MM.1S (cell line): ENCODE results near the gene LIN37.

Experiments
- DNase-seq: peaks from one replicate; pipeline ENCODE4 v3.0.0-alpha.2; 2015
- H2AFZ ChIP-seq: fragments of 300-600 bp; sonication (generic); 2 replicates; pipeline ENCODE4 v1.6.0; 2016; ENCODE audit warnings: antibody characterized with exemption, low read length
- H3F3A ChIP-seq: fragments of 300-600 bp; sonication (generic); 2 replicates; pipeline ENCODE4 v1.6.1; 2016; ENCODE audit warnings: mild to moderate bottlenecking, antibody characterized with exemption, low read length, moderate library complexity, mixed read lengths; ENCODE audit not compliant: insufficient read depth
- H3K27ac ChIP-seq: fragments of 300-600 bp; sonication (generic); 2 replicates; pipeline ENCODE4 v1.5.1; 2016; ENCODE audit warnings: mild to moderate bottlenecking, low read length
- H3K27me3 ChIP-seq: fragments of 300-600 bp; sonication (generic); replicated peaks from 2 replicates; pipeline ENCODE4 v1.6.0; 2016; ENCODE audit warnings: low read length; ENCODE audit not compliant: insufficient read depth
- H3K36me3 ChIP-seq: fragments of 300-600 bp; sonication (generic); replicated peaks from 2 replicates; pipeline ENCODE4 v1.6.1; 2016; ENCODE audit warnings: mild to moderate bottlenecking, low read length, mixed read lengths; ENCODE audit not compliant: insufficient read depth
- H3K4me1 ChIP-seq: fragments of 300-600 bp; sonication (generic); 2 replicates; pipeline ENCODE4 v1.6.1; 2016; ENCODE audit warnings: low read length, mixed read lengths
- H3K4me2 ChIP-seq: fragments of 300-600 bp; sonication (generic); 2 replicates; pipeline ENCODE4 v1.6.0; 2016; ENCODE audit warnings: low read depth, low read length
- H3K4me3 ChIP-seq: fragments of 300-600 bp; sonication (generic); 2 replicates; pipeline ENCODE4 v1.5.1; 2016; ENCODE audit warnings: low read length, mixed read lengths
- H3K79me2 ChIP-seq: fragments of 300-600 bp; sonication (generic); 2 replicates; pipeline ENCODE4 v1.6.1; 2016; ENCODE audit warnings: mixed run types, low read length, mixed read lengths
- H3K9ac ChIP-seq: fragments of 300-600 bp; sonication (generic); 2 replicates; pipeline ENCODE4 v1.6.1; 2016; ENCODE audit warnings: low read length, mixed read lengths
- H3K9me2 ChIP-seq: fragments of 300-600 bp; sonication (generic); replicated peaks from 2 replicates; pipeline ENCODE4 v1.6.1; 2016; ENCODE audit warnings: mild to moderate bottlenecking, low read length, mixed read lengths; ENCODE audit not compliant: insufficient read depth
- H3K9me3 ChIP-seq: fragments of 300-600 bp; sonication (generic); replicated peaks from 2 replicates; pipeline ENCODE4 v1.6.1; 2016; ENCODE audit warnings: mild to moderate bottlenecking, low read length, mixed read lengths; ENCODE audit not compliant: insufficient read depth
- H4K20me1 ChIP-seq: fragments of 300-600 bp; sonication (generic); 2 replicates; pipeline ENCODE4 v1.6.1; 2016; ENCODE audit warnings: mild to moderate bottlenecking, low read length, moderate library complexity, mixed read lengths; ENCODE audit not compliant: insufficient read depth
- CTCF ChIP-seq: fragments of 300-600 bp; sonication (generic); IDR thresholded peaks from 2 replicates; pipeline ENCODE4 v1.5.1; 2016; ENCODE audit warnings: antibody characterized with exemption, low read length, mixed read lengths
- EZH2 ChIP-seq: fragments of 300-600 bp; sonication (generic); optimal IDR thresholded peaks from 2 replicates; pipeline ENCODE3; 2017; ENCODE audit warnings: low read depth, mild to moderate bottlenecking, antibody characterized with exemption, low read length, mixed read lengths
- EZH2phosphoT487 ChIP-seq: fragments of 300-600 bp; sonication (generic); IDR thresholded peaks from 2 replicates; pipeline ENCODE4 v1.6.1; 2018; ENCODE audit warnings: antibody characterized with exemption, low read length

LIN37 gene

GRCh38 chr19:35797663-35798062 lies 49.3 kb downstream of the LIN37 start:
- H3K27ac ChIP-seq = no peak overlapping the region
- H3K9me3 ChIP-seq = no peaks in the 10 kb centered on the region
- H2AFZ ChIP-seq = no peak overlapping the region
- H3K4me2 ChIP-seq = no peak overlapping the region
- H3K9me2 ChIP-seq = no peaks in the 10 kb centered on the region
- no peaks in the 10 kb centered on the region for H4K20me1 ChIP-seq
- no peaks in the 10 kb centered on the region for H3F3A ChIP-seq
- H3K4me1 ChIP-seq = no peaks in the 10 kb centered on the region
- no peaks in the 10 kb centered on the region for H3K36me3 ChIP-seq
- H3K9ac ChIP-seq = no peak overlapping the region
- TF ChIP-seq EZH2 (no peak), CTCF (no peak), EZH2phosphoT487 (no peak)
- no peak for DNase-seq
- H3K79me2 ChIP-seq = no peaks in the 10 kb centered on the region
- H3K27me3 ChIP-seq = peaks cover 73% of the 10 kb centered on the region
- no peak overlapping the region for H3K4me3 ChIP-seq

- Histone ChIP-seq H2AFZ (no peak overlapping the region), H3K9me2 (no peaks in the 10 kb centered on the region), H3K36me3 (no peaks in the 10 kb centered on the region), H3K9ac (no peak overlapping the region), H3K27me3 (peaks cover 81% of the 10 kb centered on the region), H4K20me1 (no peaks in the 10 kb centered on the region), H3K9me3 (no peaks in the 10 kb centered on the region), H3K4me3 (no peak overlapping the region), H3K4me1 (no peaks in the 10 kb centered on the region), H3K4me2 (no peak overlapping the region), H3K27ac (no peak overlapping the region), H3K79me2 (no peaks in the 10 kb centered on the region), H3F3A (no peaks in the 10 kb centered on the region)
- no peak for DNase-seq
- no peak for TF ChIP-seq EZH2
- no peak for TF ChIP-seq EZH2phosphoT487
- TF ChIP-seq CTCF = no peak
These were observed 53.5 kb downstream of the LIN37 start for GRCh38 chr19:35801828-35802227.
